GM18499 (cell line): Measurements from ENCODE around the gene NTNG2.

ENCODE experiments used
- ATAC-seq: cut with Tn5 transposase; IDR thresholded peaks from one replicate; pipeline ENCODE4 v1.9.1; 2021; ENCODE audit warnings: moderate number of reproducible peaks; ENCODE audit not compliant: insufficient read depth, unreplicated experiment

NTNG2 gene

GRCh38 chr9:132199056-132199455 lies 37.2 kb downstream of the NTNG2 start:
- ATAC-seq, result no peak

DNA sequence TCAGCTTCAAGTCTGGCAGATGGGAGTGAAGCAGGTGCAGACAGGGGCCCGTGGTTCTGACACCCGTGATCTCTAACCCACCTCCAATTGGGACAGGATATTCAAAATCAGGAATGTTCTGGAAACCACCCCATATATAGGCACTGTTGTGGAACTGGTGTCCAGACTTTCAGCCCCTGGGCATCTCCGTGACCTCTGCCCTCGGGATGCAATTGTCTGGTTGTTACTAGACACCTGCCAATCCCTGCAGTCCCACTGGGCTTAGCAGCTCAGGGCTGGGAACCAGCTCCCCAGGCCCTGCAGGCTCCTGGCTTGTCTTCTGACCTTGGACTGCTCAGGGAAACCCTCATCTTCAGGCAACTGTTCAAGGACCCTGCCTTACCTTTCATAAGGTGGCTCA lies 38.8 kb downstream of the NTNG2 start:
- no peak for ATAC-seq

- no peak for ATAC-seq
Observed at GRCh38 chr9:132201139-132201538, 39.3 kb downstream of the NTNG2 start.

GRCh38 chr9:132201780-132202703 lies 40.2 kb downstream of the NTNG2 start:
- ATAC-seq, result no peak

DNA sequence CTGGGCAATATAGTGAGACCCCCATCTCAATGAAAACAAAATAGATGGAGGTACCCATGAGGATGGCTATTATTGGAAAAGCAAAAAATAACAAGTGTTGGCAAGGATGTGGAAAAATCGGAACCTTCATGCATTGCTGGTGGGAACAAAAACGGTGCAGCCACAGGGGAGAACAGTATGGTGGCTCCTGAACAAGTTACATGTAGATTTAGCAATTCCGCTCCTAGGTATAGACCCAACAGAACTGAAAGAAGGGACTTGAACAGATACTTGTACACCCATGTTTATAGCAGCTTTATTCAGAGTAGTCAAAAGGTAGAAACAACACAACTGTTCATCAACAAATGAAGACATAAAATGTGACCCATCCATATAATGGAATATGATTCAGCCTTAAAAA lies 43.0 kb downstream of the NTNG2 start:
- no peak for ATAC-seq

GRCh38 chr9:132207215-132207614 lies 45.4 kb downstream of the NTNG2 start:
- ATAC-seq, result no peak

DNA sequence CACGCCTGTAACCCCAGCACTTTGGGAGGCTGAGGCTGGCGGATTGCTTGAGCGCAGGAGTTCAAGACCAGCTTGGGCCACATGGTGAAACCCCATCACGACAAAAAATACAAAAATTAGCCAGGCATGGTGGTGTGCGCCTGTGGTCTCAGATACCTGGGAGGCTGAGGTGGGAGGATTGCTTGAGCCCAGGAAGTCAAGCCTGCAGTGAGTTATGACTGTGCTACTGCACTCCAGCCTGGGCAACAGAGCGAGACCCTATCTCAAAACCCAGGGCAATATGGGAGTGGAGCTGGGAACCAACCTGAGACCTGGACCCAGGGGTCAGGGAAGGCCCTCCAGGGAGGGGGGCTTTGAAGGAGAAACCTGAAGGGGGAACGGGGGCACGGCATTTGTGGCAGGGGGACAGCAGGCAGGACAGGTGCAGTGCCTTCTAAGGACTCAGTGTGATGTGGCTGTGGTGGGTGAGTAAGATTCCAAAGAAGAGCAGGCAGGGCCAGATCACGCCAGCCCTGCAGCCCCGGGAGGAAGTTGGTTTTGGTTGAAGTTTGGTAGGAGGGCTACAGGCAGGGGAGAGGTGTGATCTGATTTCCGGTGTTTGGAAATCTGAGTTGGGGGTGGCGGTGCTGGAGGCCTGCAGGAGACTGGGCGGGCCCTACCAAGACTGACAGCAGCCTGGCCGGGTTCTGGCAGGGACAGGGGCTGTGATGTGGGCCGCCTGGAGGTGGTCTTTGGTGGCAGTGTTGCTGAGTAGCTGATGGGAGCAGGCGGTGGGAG lies 46.2 kb downstream of the NTNG2 start:
- no peak for ATAC-seq

- no peak for ATAC-seq
Observed at GRCh38 chr9:132209228-132209627, 47.4 kb downstream of the NTNG2 start.

GRCh38 chr9:132210472-132211145 lies 48.8 kb downstream of the NTNG2 start:
- no peak for ATAC-seq

- no peak for ATAC-seq
Observed at GRCh38 chr9:132211570-132211969, 49.7 kb downstream of the NTNG2 start.

DNA sequence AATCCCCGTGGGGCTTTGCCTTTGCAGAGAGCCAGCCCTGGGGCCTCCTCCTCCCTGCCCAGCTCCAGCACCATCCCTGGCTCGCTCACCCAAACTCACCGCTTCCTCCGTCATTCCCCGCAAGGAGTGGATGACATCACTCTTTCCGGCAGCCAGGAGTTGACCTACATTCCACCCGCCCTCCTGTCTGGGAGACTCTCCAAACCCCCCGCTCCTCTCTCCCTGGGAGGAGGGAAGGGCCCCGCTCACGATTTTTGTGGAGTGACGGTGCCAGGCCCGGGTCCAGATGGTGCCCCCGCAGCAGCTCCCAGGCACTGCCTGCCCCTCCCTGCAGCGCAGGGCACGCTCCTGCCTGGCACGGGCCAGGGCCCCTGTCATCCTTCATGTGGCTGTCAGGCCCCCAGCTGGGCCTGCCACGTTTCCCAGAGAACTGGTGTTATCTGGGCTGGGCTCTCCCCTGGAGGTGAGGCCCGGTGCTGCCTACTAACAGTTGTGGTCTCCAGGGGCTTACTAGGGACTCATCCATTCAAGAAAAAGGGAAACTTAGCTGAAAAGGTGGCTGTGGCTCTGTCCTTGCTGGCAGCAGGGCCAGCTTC lies 52.3 kb downstream of the NTNG2 start:
- no peak for ATAC-seq

- no peak for ATAC-seq
Observed at GRCh38 chr9:132216861-132217619, 55.2 kb downstream of the NTNG2 start.

DNA sequence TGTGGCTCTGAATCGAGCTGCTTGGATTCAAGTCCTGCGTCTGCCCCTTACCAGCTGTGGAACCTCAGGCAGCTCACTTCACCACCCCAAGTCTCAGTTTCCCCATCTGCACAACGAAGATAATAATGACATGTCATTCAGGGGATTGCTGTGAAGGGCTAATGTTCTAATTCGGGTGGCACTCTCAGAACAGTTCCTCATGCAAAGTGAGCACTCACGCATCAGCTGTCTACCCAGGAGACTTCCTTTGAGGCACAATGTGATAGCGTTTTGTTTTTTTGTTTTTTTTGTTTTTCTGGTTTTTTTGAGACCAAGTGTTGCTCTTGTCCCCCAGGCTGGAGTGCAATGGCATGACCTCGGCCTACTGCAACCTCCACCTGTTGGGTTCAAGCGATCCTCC lies 56.4 kb downstream of the NTNG2 start:
- ATAC-seq, result no peak

GRCh38 chr9:132221941-132222340 lies 60.1 kb downstream of the NTNG2 start:
- no peak for ATAC-seq

GRCh38 chr9:132224645-132225044 lies 62.8 kb downstream of the NTNG2 start:
- ATAC-seq, result no peak

DNA sequence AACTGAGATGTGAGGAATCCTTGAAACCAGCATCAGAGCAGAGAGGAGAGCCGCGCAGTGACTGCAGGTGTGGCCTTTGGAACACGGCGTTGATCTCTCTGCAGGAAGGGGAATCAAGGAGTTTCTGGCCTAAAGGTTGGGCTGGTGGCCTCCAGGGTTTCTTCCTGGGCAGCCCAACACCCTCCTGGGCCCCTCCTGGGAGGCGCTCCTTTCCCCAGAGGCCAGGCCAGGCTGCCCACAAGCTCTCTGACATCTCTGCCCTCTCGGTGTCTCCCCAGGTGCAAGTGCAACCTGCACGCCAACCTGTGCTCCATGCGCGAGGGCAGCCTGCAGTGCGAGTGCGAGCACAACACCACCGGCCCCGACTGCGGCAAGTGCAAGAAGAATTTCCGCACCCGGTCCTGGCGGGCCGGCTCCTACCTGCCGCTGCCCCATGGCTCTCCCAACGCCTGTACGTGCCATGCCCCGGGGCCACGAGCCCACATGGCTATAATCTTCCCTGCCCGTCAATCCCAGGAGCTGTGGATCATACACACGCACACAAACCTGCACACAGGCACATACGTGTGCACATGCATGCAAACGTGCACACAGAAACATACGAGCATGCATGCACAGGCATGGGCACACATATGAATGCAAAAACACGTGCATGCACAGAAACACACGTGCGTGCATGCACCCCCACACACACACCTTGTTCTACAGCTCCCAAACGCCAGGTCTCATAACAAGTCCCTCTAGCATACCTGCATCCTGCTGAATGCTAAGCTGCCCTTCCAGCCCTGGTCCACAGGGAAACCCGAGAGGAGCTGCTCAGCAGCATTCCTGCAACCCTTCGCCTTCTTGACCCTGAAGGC lies 64.9 kb downstream of the NTNG2 start:
- ATAC-seq, result no peak

DNA sequence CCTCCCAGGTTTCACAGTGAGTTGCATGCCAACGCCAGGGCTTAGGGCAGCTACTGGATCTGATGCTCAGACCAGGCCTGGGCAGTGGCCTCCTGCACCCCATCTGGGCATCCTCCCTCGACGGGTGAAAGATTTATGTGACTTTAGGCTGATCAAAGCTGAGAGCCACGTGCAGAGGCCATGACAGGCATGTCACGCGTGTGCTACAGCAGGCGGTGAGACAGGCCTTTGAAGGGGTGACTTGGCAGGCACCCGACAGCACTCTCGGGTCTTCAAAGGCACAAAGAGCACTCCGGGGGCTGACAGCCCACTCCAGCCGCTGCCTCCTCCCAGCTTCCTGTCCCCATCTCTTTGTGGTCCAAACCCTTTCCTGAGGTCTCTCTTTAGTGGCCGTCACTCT lies 66.2 kb downstream of the NTNG2 start:
- no peak for ATAC-seq

GRCh38 chr9:132230605-132231004 lies 68.7 kb downstream of the NTNG2 start:
- ATAC-seq, result no peak
